WTC11 (cell line): ENCODE results near the gene NLRP13. TPM values are rescaled to one million over a fixed set of nuclear protein-coding genes. Genes with fewer than 3 reads are reported as not detected.

Source experiments
- ATAC-seq: fragments of 200-7000 bp; cut with Tn5 transposase; 2 replicates; pipeline ENCODE4 v1.10.0; 2021; ENCODE audit warnings: mild to moderate bottlenecking, moderate library complexity
- CTCF ChIA-PET: fragments of 300-600 bp; sonication (Branson Sonifier 250); formaldehyde crosslinking; loops from one replicate; lab custom pipeline; 2021; ENCODE audit warnings: antibody characterized with exemption; lab: Charles Lee
- POLR2A ChIA-PET: fragments of 350-600 bp; sonication (Branson Sonifier 250); formaldehyde crosslinking; loops from one replicate; lab custom pipeline; 2021; ENCODE audit warnings: antibody characterized with exemption; lab: Charles Lee
- DNase-seq: peaks from one replicate; pipeline ENCODE4 v3.0.0; 2021; ENCODE audit warnings: low spot score
- H3K27ac Mint-ChIP-seq: 2 replicates; pipeline ENCODE4 v1.8.0; 2021; ENCODE audit warnings: mixed read lengths
- H3K27me3 Mint-ChIP-seq: 2 replicates; pipeline ENCODE4 v1.8.0; 2021; ENCODE audit warnings: low read depth, mild to moderate bottlenecking, moderate library complexity, mixed read lengths
- H3K36me3 Mint-ChIP-seq: 2 replicates; pipeline ENCODE4 v1.8.0; 2021; ENCODE audit warnings: mixed read lengths
- H3K4me1 Mint-ChIP-seq: 2 replicates; pipeline ENCODE4 v1.8.0; 2022; ENCODE audit warnings: mixed read lengths
- H3K4me3 Mint-ChIP-seq: 2 replicates; pipeline ENCODE4 v1.8.0; 2021; ENCODE audit warnings: mild to moderate bottlenecking, moderate library complexity, mixed read lengths
- H3K9me3 Mint-ChIP-seq: 2 replicates; pipeline ENCODE4 v1.8.0; 2021; ENCODE audit warnings: mixed read lengths
- AR ChIP-seq: fragments of 250-450 bp; sonication (Bioruptor Pico); IDR thresholded peaks from 2 replicates; pipeline ENCODE4 v1.9.0; 2021; ENCODE audit warnings: mild to moderate bottlenecking
- ATF6 ChIP-seq: sonication (generic); formaldehyde crosslinking; IDR thresholded peaks from 2 replicates; pipeline ENCODE4 v1.8.1; 2023; ENCODE audit warnings: mild to moderate bottlenecking, missing genetic modification reagents
- CBFB ChIP-seq: sonication (generic); formaldehyde crosslinking; IDR thresholded peaks from 2 replicates; pipeline ENCODE4 v1.8.1; 2022; ENCODE audit warnings: mild to moderate bottlenecking, low read depth, missing genetic modification reagents
- CREB1 ChIP-seq: sonication (generic); formaldehyde crosslinking; IDR thresholded peaks from 2 replicates; pipeline ENCODE4 v1.8.0; 2023; ENCODE audit warnings: mild to moderate bottlenecking, missing genetic modification reagents
- CTCF ChIP-seq: fragments of 200-600 bp; IDR thresholded peaks from 2 replicates; pipeline ENCODE4 v1.8.0; 2022; ENCODE audit warnings: antibody characterized with exemption
- E2F1 ChIP-seq: sonication (generic); formaldehyde crosslinking; IDR thresholded peaks from 2 replicates; pipeline ENCODE4 v1.8.0; 2022; ENCODE audit warnings: mild to moderate bottlenecking, missing genetic modification reagents
- ETV6 ChIP-seq: sonication (generic); formaldehyde crosslinking; IDR thresholded peaks from 2 replicates; pipeline ENCODE4 v1.8.1; 2022; ENCODE audit warnings: mild to moderate bottlenecking, missing genetic modification reagents
- FOXK1 ChIP-seq: sonication (generic); formaldehyde crosslinking; IDR thresholded peaks from 2 replicates; pipeline ENCODE4 v1.8.0; 2022; ENCODE audit warnings: mild to moderate bottlenecking, moderate library complexity, missing genetic modification reagents
- GTF2I ChIP-seq: fragments of 250-450 bp; sonication (Bioruptor Pico); conservative IDR thresholded peaks from 2 replicates; pipeline ENCODE4 v1.4.0; 2021; ENCODE audit warnings: mild to moderate bottlenecking
- IRF1 ChIP-seq: sonication (generic); formaldehyde crosslinking; IDR thresholded peaks from 2 replicates; pipeline ENCODE4 v1.8.0; 2023; ENCODE audit warnings: missing genetic modification reagents
- NFATC4 ChIP-seq: fragments of 250-450 bp; sonication (Bioruptor Pico); IDR thresholded peaks from 2 replicates; pipeline ENCODE4 v1.9.0; 2021; ENCODE audit warnings: mild to moderate bottlenecking
- SP1 ChIP-seq: sonication (generic); formaldehyde crosslinking; conservative IDR thresholded peaks from 2 replicates; pipeline ENCODE4 v1.8.1; 2022; ENCODE audit warnings: missing genetic modification reagents
- TCF7 ChIP-seq: sonication (generic); formaldehyde crosslinking; IDR thresholded peaks from 2 replicates; pipeline ENCODE4 v1.8.0; 2022; ENCODE audit warnings: mild to moderate bottlenecking, low read depth, missing genetic modification reagents, moderate library complexity
- ZMAT4 ChIP-seq: fragments of 250-450 bp; sonication (Bioruptor Pico); IDR thresholded peaks from 2 replicates; pipeline ENCODE4 v1.9.0; 2021; ENCODE audit warnings: mild to moderate bottlenecking
- ZNF317 ChIP-seq: sonication (generic); formaldehyde crosslinking; IDR thresholded peaks from 2 replicates; pipeline ENCODE4 v1.8.1; 2023; ENCODE audit warnings: low read depth, mild to moderate bottlenecking, moderate library complexity, missing genetic modification reagents, borderline replicate concordance
- ZNF416 ChIP-seq: fragments of 250-450 bp; sonication (Bioruptor Pico); IDR thresholded peaks from 2 replicates; pipeline ENCODE4 v1.9.0; 2021; ENCODE audit warnings: mild to moderate bottlenecking, inconsistent platforms
- ZNF423 ChIP-seq: fragments of 250-450 bp; sonication (Bioruptor Pico); IDR thresholded peaks from 2 replicates; pipeline ENCODE4 v2.1.2; 2022; ENCODE audit warnings: mild to moderate bottlenecking, moderate library complexity
- ZNF671 ChIP-seq: fragments of 250-450 bp; sonication (Bioruptor Pico); IDR thresholded peaks from 2 replicates; pipeline ENCODE4 v1.8.0; 2021; ENCODE audit warnings: mild to moderate bottlenecking
- ZSCAN18 ChIP-seq: fragments of 250-450 bp; sonication (Bioruptor Pico); IDR thresholded peaks from 2 replicates; pipeline ENCODE4 v2.1.2; 2022; ENCODE audit warnings: mild to moderate bottlenecking, moderate library complexity
- total RNA-seq: library from RNA; stranded (reverse); gene quantifications from 3 replicates; pipeline ENCODE4 v1.2.3, GENCODE V29; 2021

Gene NLRP13
- total RNA-seq, 1 experiment from 2014 or later = not detected

- TF ChIP-seq ZNF317 (CRISPR knock-in tag) (no peak), CTCF (no peak), FOXK1 (CRISPR knock-in tag) (no peak), GTF2I (no peak), ZNF671 (CRISPR knock-in tag) (no peak), ZSCAN18 (CRISPR knock-in tag) (no peak), SP1 (CRISPR knock-in tag) (no peak), ZMAT4 (CRISPR knock-in tag) (no peak), E2F1 (no peak), ZNF423 (CRISPR knock-in tag) (no peak), CREB1 (CRISPR knock-in tag) (no peak)
These were observed 29.9 kb downstream of the NLRP13 start (continued) for GRCh38 chr19:55902080-55902751.

- ChIA-PET POLR2A (no interaction called here), CTCF (no interaction called here)
- DNase-seq (no peak), ATAC-seq (no peak)
- Mint-ChIP-seq H3K36me3 (peaks cover 62% of the 10 kb centered on the region), H3K4me1 (no peaks in the 10 kb centered on the region), H3K27me3 (peaks cover 20% of the 10 kb centered on the region), H3K27ac (no peak overlapping the region), H3K9me3 (peaks cover 77% of the 10 kb centered on the region), H3K4me3 (no peak overlapping the region)
- no peak for TF ChIP-seq ZNF416 (CRISPR knock-in tag)
- no peak for TF ChIP-seq AR
- TF ChIP-seq ETV6 (CRISPR knock-in tag) = no peak
- TF ChIP-seq CBFB (CRISPR knock-in tag) = no peak
- TF ChIP-seq IRF1 (CRISPR knock-in tag) = no peak
- no peak for TF ChIP-seq NFATC4 (CRISPR knock-in tag)
- TF ChIP-seq TCF7 (CRISPR knock-in tag) = no peak
- TF ChIP-seq ATF6 (CRISPR knock-in tag) = no peak
These were observed 30.6 kb downstream of the NLRP13 start for GRCh38 chr19:55901369-55902079.
